Activated CD4-positive, alpha-beta T cell treated with anti-CD3 and anti-CD28 coated beads for 24 hours (primary cell): Measurements from ENCODE around the gene FAM107B.

ENCODE experiments used
- DNase-seq, 2 donors: peaks; one replicate each; pipeline ENCODE4 v3.0.0-alpha.2; 2020; ENCODE audit warnings: low read depth in 2 of 2

FAM107B gene

DNA sequence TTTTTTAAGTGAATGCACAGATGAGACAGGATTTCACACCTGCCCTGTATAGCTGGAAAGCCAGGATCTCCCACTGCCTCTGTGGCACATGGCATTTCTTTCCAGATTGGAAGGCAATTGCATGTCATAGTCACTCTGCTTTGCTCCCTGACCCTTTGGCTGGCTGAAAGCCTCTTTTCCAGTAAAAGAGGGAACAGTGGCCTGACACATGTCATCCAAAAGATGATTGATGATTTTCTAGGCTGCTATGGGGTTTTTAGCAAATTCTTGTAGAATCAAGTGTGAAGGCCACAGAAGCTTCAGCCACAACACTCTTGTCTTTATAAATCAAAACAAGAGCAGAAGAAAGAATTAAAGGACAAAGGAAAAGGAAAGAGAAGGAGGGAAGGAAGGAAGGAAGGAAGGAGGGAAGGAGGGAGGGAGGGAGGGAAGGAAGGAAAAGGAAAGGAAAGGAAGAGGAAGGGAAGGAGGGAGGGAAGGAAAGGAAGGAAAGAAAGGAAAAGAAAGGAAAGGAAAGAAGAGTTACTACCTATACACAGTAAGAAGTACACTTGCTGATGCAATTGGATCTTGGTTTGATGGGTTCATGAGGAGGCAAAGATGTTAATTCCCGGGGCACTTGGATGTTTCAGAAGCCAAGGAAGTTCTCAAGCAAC lies 285.0 kb downstream of the FAM107B start:
- DNase-seq, result no peak

DNA sequence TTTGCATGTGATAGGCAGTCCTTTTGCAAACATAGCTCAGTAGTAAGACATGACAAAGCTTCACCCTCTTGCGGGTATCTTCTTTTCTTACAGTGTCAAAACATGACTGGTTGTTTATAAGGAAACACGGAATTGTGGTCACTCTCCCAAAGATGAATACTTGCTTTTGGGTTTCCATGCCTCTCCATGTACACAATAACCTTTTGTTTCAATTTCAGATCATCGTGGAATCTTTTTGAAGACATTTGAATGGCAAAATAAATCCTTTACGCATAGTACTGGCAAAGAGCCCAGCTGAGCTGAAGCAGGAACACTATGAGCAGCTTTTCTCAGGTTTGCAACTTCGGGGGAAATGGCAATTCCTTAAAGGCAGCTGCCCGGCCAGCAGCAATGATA lies 287.2 kb downstream of the FAM107B start:
- no peak for DNase-seq

DNA sequence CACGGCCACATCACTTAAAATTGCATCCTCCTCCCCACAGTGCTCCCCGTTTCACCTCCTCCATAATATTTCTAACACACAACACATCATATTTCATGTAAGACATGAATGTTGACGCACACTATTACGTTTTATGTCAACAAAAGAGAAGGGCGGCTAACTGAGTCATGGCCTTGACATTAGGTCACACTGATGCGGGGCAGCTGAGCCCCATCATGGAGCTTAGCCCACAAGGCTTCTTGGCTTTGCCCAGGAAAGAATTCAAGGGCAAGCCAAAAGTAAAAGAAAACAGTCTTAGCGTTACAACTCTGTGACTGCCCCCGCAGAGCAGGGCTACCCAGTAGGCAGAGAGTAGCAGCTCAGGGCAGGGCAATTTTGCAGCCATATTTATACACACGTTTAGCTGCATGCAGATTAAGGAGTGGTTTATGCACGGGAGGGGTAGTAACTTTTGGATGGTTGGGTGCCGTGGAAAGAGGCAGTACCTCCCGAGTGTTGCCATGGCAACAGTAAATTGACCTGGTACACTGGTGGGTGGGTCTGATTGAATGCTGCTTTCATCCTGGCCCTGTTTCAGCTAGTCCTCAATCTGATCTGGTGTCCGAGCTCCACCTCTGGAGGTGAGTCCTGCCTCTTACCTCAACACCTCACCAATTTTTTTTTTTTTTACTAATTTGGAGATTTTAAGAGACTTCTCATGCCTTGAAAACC lies 287.8 kb downstream of the FAM107B start:
- DNase-seq, result no peak

DNA sequence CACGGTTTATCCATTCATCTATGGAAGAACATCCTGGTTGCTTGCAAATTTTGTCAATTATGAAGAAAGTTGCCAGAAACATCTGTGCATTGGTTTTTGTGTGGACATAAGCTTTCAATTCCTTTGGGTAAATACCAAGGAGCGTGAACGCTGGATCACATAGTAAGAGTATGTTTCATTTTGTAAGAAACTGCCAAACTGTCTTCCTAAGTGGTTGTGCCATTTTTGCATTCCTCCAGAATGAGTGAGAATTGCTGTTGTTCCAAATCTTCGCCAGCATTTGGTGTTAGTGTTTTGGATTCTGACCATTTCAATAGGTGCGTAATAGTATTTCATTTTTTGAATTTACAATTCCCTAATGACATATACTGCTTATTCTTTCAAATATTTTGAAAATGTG lies 288.7 kb downstream of the FAM107B start:
- DNase-seq, result no peak

DNA sequence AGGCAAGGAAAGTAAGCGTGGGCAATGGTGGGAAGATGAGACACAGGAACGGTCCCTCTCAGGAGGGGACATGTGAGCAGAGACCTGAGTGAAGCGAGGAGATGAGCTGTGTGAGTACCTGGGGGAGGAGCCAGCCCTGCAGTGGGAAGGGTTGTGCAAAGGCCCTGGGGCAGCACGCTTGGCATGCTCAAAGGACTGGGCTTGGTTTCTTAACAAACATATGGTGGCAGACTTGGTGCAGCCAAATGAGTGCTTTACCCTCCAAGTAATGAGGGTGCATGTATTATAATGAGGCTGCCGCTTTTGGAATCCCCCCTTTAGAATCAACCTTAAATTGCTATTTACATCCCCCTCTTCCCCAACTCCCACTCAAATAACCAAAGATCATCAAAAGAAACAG lies 291.3 kb downstream of the FAM107B start:
- no peak for DNase-seq

DNA sequence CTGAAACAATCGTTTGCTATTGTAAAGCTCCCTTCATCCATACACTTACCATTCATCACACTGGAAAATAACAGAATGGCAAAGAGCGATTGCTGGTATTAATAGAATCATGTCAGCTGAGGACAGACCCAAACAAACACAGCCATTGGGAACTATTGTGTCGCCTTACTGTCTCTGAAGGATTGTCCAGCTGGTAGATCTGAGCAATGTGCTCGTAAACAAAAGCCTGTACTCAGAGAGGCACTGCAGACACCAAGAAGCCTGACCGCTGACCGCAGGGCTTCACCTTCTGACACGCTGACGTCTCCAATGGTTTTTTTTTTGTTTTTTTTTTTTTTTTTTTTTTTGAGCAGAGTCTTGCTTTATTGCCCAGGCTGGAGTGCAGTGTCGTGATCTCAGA lies 292.9 kb downstream of the FAM107B start:
- DNase-seq, result no peak

DNA sequence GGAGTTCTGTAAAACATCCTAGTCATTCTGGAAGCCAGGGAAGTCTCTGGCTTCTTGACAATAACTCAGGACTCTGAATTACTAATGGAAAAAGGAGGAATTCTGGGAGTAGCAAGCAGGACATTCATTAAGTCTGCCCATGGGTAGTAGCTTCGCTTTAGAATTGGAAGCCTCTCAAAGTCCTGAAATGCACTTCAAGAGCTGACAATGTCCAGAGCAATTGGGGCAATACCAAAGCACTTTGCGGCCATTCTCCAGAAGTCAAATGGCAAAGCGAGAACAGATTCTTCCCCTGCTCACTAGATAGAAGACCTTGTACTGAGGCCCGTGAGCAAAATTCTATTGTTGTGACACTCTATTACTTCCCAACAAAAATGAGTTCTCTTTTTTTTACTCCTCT lies 293.7 kb downstream of the FAM107B start:
- DNase-seq, result no peak

DNA sequence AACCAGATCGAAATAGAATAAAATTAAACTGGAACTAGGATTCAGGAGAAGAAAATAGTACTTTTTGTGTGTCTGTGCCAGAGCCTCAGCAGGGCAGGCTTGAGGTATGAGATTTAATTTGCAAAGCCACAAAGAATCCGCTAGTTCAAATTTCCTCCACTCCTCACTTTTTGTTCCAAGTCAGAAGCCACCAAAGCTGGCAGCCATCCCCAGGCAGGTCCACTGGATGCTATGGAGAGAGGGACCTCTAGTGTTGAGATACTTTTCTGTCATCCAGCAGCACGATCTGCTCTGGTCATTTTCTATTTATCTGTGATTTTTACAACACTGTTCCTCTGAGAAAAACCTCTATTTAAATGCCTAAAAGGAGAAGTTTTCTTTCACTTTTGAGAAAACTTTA lies 296.1 kb downstream of the FAM107B start:
- no peak for DNase-seq

DNA sequence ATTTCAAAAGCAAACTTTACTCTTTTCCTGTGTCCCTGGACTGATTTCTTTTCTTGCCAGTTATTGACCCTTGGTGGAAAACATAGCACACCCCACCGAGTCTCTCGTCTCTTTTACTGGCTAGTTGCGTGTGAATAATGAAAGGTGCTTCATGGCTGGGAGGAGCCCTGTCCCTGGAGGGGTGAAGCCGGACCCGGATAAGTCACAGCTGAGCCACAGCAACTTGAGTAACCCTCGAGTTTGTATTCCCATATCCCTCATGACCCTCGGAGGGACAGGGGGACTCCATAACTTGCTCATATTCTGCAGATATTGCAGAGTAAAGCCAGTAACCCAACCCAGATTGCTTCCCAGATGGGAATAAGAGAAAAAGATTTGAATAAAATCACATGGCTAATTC lies 296.5 kb downstream of the FAM107B start:
- DNase-seq, result no peak

DNA sequence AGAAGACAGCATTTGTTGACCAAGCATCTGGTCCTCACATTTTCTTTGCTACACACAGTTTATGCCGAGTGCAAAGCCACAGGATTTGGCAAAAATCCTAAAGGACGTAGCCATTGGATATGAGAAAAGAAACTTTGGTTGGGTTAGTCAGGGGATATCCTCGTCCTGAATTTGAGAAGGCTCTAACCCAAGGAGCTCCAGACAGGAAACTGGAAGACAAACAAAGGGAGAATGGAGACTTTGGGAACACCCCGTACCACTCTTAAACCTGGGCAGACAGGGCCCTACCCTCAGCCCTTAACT lies 297.3 kb downstream of the FAM107B start:
- DNase-seq, result no peak

DNA sequence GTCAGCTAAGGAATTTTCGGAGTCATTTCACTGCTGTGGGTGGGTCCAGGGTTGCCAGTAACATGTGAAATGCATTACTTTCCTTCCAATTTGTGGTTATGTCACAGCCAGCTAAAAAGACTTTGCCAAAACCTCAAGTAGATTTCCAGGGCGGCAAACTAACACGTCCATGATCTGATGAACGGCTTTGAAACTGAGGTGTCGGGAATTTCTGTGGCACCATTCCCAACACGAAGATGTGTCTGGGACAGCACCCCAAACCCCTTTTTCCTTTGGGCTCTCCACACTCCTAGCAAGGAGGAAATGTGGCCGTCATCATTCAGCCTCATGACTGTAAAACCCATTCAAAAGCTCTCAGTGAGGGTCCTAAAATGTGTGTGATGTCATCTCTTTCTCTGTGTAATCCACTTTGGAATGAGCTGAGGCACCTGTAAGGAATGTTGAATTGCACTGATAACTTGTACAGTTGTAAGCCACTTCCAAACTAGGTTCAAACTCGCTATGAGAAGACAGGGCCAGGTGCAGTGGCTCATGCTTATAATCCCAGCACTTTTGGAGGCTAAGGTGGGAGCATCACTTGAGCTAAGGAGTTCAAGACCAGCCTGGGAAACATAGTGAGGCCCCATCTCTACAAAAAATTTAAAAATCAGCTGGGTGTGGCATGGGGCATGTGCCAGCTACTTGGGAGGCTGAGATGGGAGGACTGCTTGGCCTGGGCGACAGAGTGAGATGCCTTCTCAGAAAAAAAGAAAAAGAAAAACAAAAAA lies 297.9 kb downstream of the FAM107B start:
- no peak for DNase-seq

DNA sequence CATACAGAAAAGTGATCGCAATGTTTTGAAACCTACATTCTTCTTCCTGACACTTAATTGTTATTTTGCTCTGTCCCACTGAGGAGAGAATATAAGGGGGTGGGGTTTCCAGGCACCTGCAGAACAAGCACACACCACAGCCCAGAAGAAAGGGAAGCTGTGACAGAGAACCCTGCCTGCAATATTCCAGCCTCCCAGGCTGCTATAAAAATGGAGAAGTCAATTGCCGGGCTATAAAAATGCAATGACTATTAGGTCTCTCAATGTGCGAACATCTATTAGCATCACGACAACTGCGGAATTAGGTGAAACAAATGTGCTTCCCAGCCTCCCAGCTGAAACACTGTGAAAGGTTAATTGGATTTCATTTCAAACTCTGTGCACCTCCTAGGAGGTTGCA lies 298.7 kb downstream of the FAM107B start:
- DNase-seq, result no peak

DNA sequence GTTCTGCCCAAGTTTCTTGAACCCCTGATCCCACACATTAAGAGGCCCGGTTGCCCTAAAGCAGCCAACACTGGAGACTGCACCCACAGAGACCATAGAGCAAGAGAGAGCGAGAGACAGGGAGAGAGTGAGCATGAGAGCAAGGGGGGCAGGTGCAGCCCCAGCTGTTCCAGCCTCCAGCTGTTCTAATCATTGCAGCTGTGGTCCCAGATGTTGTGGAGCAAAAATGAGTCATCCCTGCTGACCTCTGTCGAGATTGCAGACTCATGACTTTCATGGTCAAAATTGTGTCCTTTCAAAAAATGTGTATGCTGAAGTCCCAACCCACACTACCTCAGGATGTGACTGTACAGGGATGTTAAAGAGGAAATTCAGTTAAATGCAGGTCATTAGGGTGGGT lies 300.0 kb downstream of the FAM107B start:
- DNase-seq, result no peak

DNA sequence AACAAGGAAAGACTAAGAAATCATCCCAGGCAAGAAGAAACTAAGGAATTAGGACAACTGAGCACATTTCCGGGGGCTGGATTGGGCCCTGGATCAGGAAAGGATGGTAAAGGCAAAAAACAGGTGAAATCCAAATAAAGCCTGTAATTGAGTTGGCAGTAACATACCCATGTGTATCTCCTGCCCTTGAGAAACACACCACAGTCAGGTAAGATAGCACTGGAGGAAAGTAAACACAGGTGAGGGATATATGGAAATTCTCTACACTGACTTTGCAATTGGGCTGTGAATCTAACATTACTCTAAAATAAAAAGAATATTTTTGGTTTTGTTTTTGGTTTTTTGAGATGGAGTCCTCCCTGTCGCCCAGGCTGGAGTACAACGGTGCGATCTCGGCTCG lies 303.8 kb downstream of the FAM107B start:
- DNase-seq, result no peak

DNA sequence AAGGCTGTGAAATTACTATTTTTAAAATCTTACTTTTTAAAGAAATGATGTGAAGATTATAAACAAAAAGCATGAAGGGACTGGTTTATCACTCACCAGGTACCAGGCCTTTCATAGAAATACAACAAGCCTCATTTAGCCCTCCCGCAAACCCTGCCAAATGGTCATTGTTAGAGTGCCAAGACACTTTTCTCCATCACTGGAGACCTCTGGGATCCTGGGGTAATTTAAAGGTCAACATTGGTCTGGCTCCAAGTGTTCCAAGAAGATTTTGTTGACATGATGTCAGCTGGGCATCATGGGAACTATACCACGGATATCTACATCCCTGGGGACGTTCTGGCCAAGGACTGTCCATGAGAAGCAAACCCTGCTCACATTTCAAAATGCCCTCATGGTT lies 306.0 kb downstream of the FAM107B start:
- no peak for DNase-seq
